ENCODE results near the gene CDC14A.

GRCh38 chr1:100494393-100495084, 142.2 kb downstream of the CDC14A start:
- TF ChIP-seq, protein P1, sequence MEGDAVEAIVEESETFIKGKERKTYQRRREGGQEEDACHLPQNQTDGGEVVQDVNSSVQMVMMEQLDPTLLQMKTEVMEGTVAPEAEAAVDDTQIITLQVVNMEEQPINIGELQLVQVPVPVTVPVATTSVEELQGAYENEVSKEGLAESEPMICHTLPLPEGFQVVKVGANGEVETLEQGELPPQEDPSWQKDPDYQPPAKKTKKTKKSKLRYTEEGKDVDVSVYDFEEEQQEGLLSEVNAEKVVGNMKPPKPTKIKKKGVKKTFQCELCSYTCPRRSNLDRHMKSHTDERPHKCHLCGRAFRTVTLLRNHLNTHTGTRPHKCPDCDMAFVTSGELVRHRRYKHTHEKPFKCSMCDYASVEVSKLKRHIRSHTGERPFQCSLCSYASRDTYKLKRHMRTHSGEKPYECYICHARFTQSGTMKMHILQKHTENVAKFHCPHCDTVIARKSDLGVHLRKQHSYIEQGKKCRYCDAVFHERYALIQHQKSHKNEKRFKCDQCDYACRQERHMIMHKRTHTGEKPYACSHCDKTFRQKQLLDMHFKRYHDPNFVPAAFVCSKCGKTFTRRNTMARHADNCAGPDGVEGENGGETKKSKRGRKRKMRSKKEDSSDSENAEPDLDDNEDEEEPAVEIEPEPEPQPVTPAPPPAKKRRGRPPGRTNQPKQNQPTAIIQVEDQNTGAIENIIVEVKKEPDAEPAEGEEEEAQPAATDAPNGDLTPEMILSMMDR (IDR thresholded peaks at IDR 0.05): no peak
- no peak for TF ChIP-seq POLR2A (IDR thresholded peaks at IDR 0.05)

Data from adrenal gland (tissue), 5 donors.